ENCODE data around the gene GPR35.

GPR35 gene

GRCh38 chr2:240596080-240596460 is 29.2 kb upstream of the GPR35 start:
- peaks cover 22 to 36% of the 10 kb centered on the region in 2 donors for H3K36me3 ChIP-seq (ENCODE audit: control insufficient read depth in 2 of 2, insufficient read depth in 2 of 2, low read length in 2 of 2)
- H3K27ac ChIP-seq (ENCODE audit: low read depth in 2 of 2, low read length in 2 of 2) = no peak overlapping the region
- H3K9me3 ChIP-seq (ENCODE audit: control insufficient read depth in 2 of 2, low read length in 2 of 2) = no peaks in the 10 kb centered on the region
- H3K4me3 ChIP-seq (ENCODE audit: low read length in 2 of 2) = no peak overlapping the region
- H3K27me3 ChIP-seq (ENCODE audit: control insufficient read depth in 2 of 2, insufficient read depth in 2 of 2, low read length in 2 of 2) = no peaks in the 10 kb centered on the region
- H3K4me1 ChIP-seq (ENCODE audit: control insufficient read depth in 2 of 2, insufficient read depth in 2 of 2, low read length in 2 of 2) = no peaks in the 10 kb centered on the region
- H3K9ac ChIP-seq (ENCODE audit: low read depth in 1 of 2, low read length in 2 of 2) = no peak overlapping the region

DNA sequence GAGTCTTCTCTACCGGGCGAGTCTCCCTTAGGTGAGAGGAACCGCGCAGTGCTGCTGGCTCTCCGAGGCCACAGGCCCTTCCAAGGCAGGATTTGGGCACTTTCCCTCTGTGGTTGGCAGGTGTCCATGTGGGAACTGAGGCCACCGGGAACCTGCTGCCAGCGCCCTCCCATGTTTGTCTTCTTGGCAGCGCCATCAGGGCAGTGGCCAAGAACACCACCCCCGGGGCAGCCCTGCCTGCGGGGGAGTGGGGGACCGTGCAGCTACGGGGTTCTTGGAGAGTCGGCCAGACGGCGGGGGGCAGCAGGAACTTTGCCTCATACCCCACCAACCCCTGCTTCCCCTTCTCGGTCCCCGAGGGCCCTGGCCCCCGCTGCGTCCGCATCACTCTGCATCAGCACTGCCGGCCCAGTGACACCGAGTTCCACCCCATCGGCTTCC is 28.8 kb upstream of the GPR35 start:
- Histone ChIP-seq H3K9me3 (ENCODE audit: control insufficient read depth in 2 of 2, low read length in 2 of 2) (no peaks in the 10 kb centered on the region), H3K4me3 (ENCODE audit: low read length in 2 of 2) (no peak overlapping the region), H3K27ac (ENCODE audit: low read depth in 2 of 2, low read length in 2 of 2) (no peak overlapping the region), H3K4me1 (ENCODE audit: control insufficient read depth in 2 of 2, insufficient read depth in 2 of 2, low read length in 2 of 2) (no peaks in the 10 kb centered on the region), H3K36me3 (ENCODE audit: control insufficient read depth in 2 of 2, insufficient read depth in 2 of 2, low read length in 2 of 2) (peaks cover 18 to 35% of the 10 kb centered on the region in 2 donors), H3K27me3 (ENCODE audit: control insufficient read depth in 2 of 2, insufficient read depth in 2 of 2, low read length in 2 of 2) (no peaks in the 10 kb centered on the region), H3K9ac (ENCODE audit: low read depth in 1 of 2, low read length in 2 of 2) (no peak overlapping the region)

DNA sequence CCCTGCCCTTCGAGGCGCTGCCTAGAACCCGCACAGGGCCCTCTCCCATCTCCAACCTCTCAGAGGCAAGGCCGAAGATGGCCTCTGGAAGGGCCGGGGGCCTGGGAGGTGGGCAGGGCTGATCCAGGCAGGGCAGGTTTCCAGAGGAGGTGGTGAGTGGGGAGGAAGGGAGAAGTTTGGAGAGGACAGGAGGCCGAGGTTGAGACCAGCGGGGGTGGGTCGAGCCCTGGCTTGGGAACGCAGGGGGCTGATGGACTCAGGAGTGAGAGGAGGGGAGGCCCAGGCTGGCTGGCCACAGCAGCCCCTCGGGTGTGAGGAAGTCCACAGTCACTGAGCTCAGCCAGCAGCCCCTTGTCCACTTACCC is 28.2 kb upstream of the GPR35 start:
- Histone ChIP-seq H3K27ac (ENCODE audit: low read depth in 2 of 2, low read length in 2 of 2) (no peak overlapping the region), H3K9me3 (ENCODE audit: control insufficient read depth in 2 of 2, low read length in 2 of 2) (no peaks in the 10 kb centered on the region), H3K4me3 (ENCODE audit: low read length in 2 of 2) (no peak overlapping the region), H3K9ac (ENCODE audit: low read depth in 1 of 2, low read length in 2 of 2) (no peak overlapping the region), H3K36me3 (ENCODE audit: control insufficient read depth in 2 of 2, insufficient read depth in 2 of 2, low read length in 2 of 2) (peaks cover 16 to 30% of the 10 kb centered on the region in 2 donors), H3K4me1 (ENCODE audit: control insufficient read depth in 2 of 2, insufficient read depth in 2 of 2, low read length in 2 of 2) (no peaks in the 10 kb centered on the region), H3K27me3 (ENCODE audit: control insufficient read depth in 2 of 2, insufficient read depth in 2 of 2, low read length in 2 of 2) (no peaks in the 10 kb centered on the region)

GRCh38 chr2:240597419-240598181 is 27.7 kb upstream of the GPR35 start:
- no peaks in the 10 kb centered on the region for H3K4me1 ChIP-seq (ENCODE audit: control insufficient read depth in 2 of 2, insufficient read depth in 2 of 2, low read length in 2 of 2)
- H3K4me3 ChIP-seq (ENCODE audit: low read length in 2 of 2) = no peak overlapping the region
- no peaks in the 10 kb centered on the region for H3K27me3 ChIP-seq (ENCODE audit: control insufficient read depth in 2 of 2, insufficient read depth in 2 of 2, low read length in 2 of 2)
- peaks cover 16 to 27% of the 10 kb centered on the region in 2 donors for H3K36me3 ChIP-seq (ENCODE audit: control insufficient read depth in 2 of 2, insufficient read depth in 2 of 2, low read length in 2 of 2)
- no peaks in the 10 kb centered on the region for H3K9me3 ChIP-seq (ENCODE audit: control insufficient read depth in 2 of 2, low read length in 2 of 2)
- H3K27ac ChIP-seq (ENCODE audit: low read depth in 2 of 2, low read length in 2 of 2) = no peak overlapping the region
- H3K9ac ChIP-seq (ENCODE audit: low read depth in 1 of 2, low read length in 2 of 2) = no peak overlapping the region

DNA sequence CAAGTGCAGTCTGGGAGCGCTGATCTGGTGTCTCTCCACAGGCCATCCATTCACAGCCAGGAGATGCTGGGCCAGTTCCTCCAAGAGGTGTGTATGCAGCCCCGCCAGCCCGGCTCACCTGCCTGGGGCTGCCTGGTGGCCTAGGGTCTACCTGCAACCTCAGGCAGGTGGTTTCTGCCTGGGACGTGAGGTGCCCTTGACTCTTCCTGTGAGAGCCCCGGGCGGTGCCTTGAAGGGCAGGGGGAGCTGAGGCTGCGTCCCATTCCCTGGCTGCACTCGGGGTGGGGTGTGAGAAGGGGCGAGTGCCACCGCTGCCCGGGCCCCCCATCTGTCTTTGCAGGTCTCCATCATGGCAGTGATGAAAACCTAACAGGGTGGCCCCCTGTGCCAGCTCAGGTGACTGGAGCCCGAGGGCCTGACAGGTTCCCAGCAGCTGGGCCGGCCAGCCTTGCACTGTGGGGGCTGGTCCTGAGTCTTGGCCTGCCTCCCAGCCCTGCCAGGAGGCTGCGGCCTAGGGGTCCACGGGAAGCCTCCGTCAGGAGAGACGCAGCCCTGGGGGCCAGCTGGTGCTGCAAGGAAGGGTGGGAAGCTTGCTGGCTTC is 26.9 kb upstream of the GPR35 start:
- Histone ChIP-seq H3K4me1 (ENCODE audit: control insufficient read depth in 2 of 2, insufficient read depth in 2 of 2, low read length in 2 of 2) (peaks cover 4 to 7% of the 10 kb centered on the region in 2 donors), H3K4me3 (ENCODE audit: low read length in 2 of 2) (no peak overlapping the region), H3K9me3 (ENCODE audit: control insufficient read depth in 2 of 2, low read length in 2 of 2) (no peaks in the 10 kb centered on the region), H3K9ac (ENCODE audit: low read depth in 1 of 2, low read length in 2 of 2) (no peak overlapping the region), H3K27me3 (ENCODE audit: control insufficient read depth in 2 of 2, insufficient read depth in 2 of 2, low read length in 2 of 2) (no peaks in the 10 kb centered on the region), H3K36me3 (ENCODE audit: control insufficient read depth in 2 of 2, insufficient read depth in 2 of 2, low read length in 2 of 2) (peaks cover 16 to 26% of the 10 kb centered on the region in 2 donors), H3K27ac (ENCODE audit: low read depth in 2 of 2, low read length in 2 of 2) (no peak overlapping the region)

- H3K4me1 ChIP-seq (ENCODE audit: control insufficient read depth in 2 of 2, insufficient read depth in 2 of 2, low read length in 2 of 2) = peaks cover 11 to 15% of the 10 kb centered on the region in 2 donors
- peaks cover 13 to 23% of the 10 kb centered on the region in 2 donors for H3K36me3 ChIP-seq (ENCODE audit: control insufficient read depth in 2 of 2, insufficient read depth in 2 of 2, low read length in 2 of 2)
- no peaks in the 10 kb centered on the region for H3K9me3 ChIP-seq (ENCODE audit: control insufficient read depth in 2 of 2, low read length in 2 of 2)
- no peaks in the 10 kb centered on the region for H3K27me3 ChIP-seq (ENCODE audit: control insufficient read depth in 2 of 2, insufficient read depth in 2 of 2, low read length in 2 of 2)
- no peak overlapping the region for H3K27ac ChIP-seq (ENCODE audit: low read depth in 2 of 2, low read length in 2 of 2)
- H3K9ac ChIP-seq (ENCODE audit: low read depth in 1 of 2, low read length in 2 of 2) = no peak overlapping the region
- H3K4me3 ChIP-seq (ENCODE audit: low read length in 2 of 2) = no peak overlapping the region
Observed at GRCh38 chr2:240599141-240599583, 26.1 kb upstream of the GPR35 start.

- peaks cover 13 to 23% of the 10 kb centered on the region in 2 donors for H3K36me3 ChIP-seq (ENCODE audit: control insufficient read depth in 2 of 2, insufficient read depth in 2 of 2, low read length in 2 of 2)
- no peak overlapping the region for H3K27ac ChIP-seq (ENCODE audit: low read depth in 2 of 2, low read length in 2 of 2)
- no peaks in the 10 kb centered on the region for H3K9me3 ChIP-seq (ENCODE audit: control insufficient read depth in 2 of 2, low read length in 2 of 2)
- peaks cover 21 to 25% of the 10 kb centered on the region in 2 donors for H3K4me1 ChIP-seq (ENCODE audit: control insufficient read depth in 2 of 2, insufficient read depth in 2 of 2, low read length in 2 of 2)
- no peak overlapping the region for H3K4me3 ChIP-seq (ENCODE audit: low read length in 2 of 2)
- H3K9ac ChIP-seq (ENCODE audit: low read depth in 1 of 2, low read length in 2 of 2) = no peak overlapping the region
- H3K27me3 ChIP-seq (ENCODE audit: control insufficient read depth in 2 of 2, insufficient read depth in 2 of 2, low read length in 2 of 2) = no peaks in the 10 kb centered on the region
Observed at GRCh38 chr2:240600451-240600961, 24.8 kb upstream of the GPR35 start.

GRCh38 chr2:240601061-240601830 is 24.0 kb upstream of the GPR35 start:
- Histone ChIP-seq H3K27ac (ENCODE audit: low read depth in 2 of 2, low read length in 2 of 2) (no peak overlapping the region), H3K27me3 (ENCODE audit: control insufficient read depth in 2 of 2, insufficient read depth in 2 of 2, low read length in 2 of 2) (no peaks in the 10 kb centered on the region), H3K4me3 (ENCODE audit: low read length in 2 of 2) (no peak overlapping the region), H3K4me1 (ENCODE audit: control insufficient read depth in 2 of 2, insufficient read depth in 2 of 2, low read length in 2 of 2) (peaks cover 21 to 26% of the 10 kb centered on the region in 2 donors), H3K9ac (ENCODE audit: low read depth in 1 of 2, low read length in 2 of 2) (no peak overlapping the region), H3K36me3 (ENCODE audit: control insufficient read depth in 2 of 2, insufficient read depth in 2 of 2, low read length in 2 of 2) (peaks cover 9 to 20% of the 10 kb centered on the region in 2 donors), H3K9me3 (ENCODE audit: control insufficient read depth in 2 of 2, low read length in 2 of 2) (no peaks in the 10 kb centered on the region)

DNA sequence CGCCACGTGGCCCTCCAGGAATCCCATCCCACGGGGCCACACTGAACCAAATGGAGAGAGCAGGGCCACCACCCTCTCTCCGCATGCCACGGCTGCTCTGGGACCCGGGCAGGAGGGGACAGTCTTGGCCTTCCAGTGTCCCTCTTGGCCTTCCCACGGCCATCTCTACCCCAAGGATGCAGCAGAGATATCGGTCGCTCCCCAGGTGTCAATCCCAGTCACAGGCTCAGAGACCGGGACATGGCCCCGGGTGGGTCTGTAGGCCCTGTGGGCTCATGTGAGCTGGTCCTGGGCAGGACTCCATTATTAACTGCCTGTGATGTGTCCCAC is 23.5 kb upstream of the GPR35 start:
- Histone ChIP-seq H3K36me3 (ENCODE audit: control insufficient read depth in 2 of 2, insufficient read depth in 2 of 2, low read length in 2 of 2) (peaks cover 9 to 18% of the 10 kb centered on the region in 2 donors), H3K27ac (ENCODE audit: low read depth in 2 of 2, low read length in 2 of 2) (no peak overlapping the region), H3K9me3 (ENCODE audit: control insufficient read depth in 2 of 2, low read length in 2 of 2) (no peaks in the 10 kb centered on the region), H3K9ac (ENCODE audit: low read depth in 1 of 2, low read length in 2 of 2) (no peak overlapping the region), H3K4me1 (ENCODE audit: control insufficient read depth in 2 of 2, insufficient read depth in 2 of 2, low read length in 2 of 2) (peaks cover 21 to 30% of the 10 kb centered on the region in 2 donors), H3K27me3 (ENCODE audit: control insufficient read depth in 2 of 2, insufficient read depth in 2 of 2, low read length in 2 of 2) (no peaks in the 10 kb centered on the region), H3K4me3 (ENCODE audit: low read length in 2 of 2) (no peak overlapping the region)

All from mucosa of rectum (tissue), 2 donors.